Skeletal muscle satellite cell (primary cell): Measurements from ENCODE around the gene GNAQ.

Source experiments
- H3K27me3 ChIP-seq: 2 replicates; pipeline ENCODE4 v1.7.0; 2013; ENCODE audit warnings: low read length; ENCODE audit not compliant: control insufficient read depth, insufficient read depth
- H3K36me3 ChIP-seq: 2 replicates; pipeline ENCODE4 v1.7.0; 2013; ENCODE audit warnings: mild to moderate bottlenecking, control low read depth, low read length; ENCODE audit not compliant: insufficient read depth
- H3K4me1 ChIP-seq: 2 replicates; pipeline ENCODE4 v1.7.0; 2013; ENCODE audit warnings: low read length; ENCODE audit not compliant: control insufficient read depth, insufficient read depth
- H3K4me2 ChIP-seq: 2 replicates; pipeline ENCODE4 v1.7.0; 2013; ENCODE audit warnings: mild to moderate bottlenecking, low read length
- H3K4me3 ChIP-seq: 2 replicates; pipeline ENCODE4 v1.7.0; 2013; ENCODE audit warnings: low read length
- H3K9ac ChIP-seq: 2 replicates; pipeline ENCODE4 v1.7.0; 2013; ENCODE audit warnings: mild to moderate bottlenecking, low read depth, low read length, moderate library complexity
- H3K9me3 ChIP-seq: replicated peaks from 2 replicates; pipeline ENCODE4 v1.7.0; 2013; ENCODE audit warnings: mild to moderate bottlenecking, control low read depth, low read length

Gene GNAQ

GRCh38 chr9:77982581-77983319 lies 48.9 kb downstream of the GNAQ start:
- Histone ChIP-seq H3K4me1 (peaks cover 34% of the 10 kb centered on the region), H3K4me2 (no peak overlapping the region), H3K4me3 (no peak overlapping the region), H3K27me3 (no peaks in the 10 kb centered on the region), H3K36me3 (no peaks in the 10 kb centered on the region), H3K9ac (no peak overlapping the region), H3K9me3 (no peaks in the 10 kb centered on the region)

DNA sequence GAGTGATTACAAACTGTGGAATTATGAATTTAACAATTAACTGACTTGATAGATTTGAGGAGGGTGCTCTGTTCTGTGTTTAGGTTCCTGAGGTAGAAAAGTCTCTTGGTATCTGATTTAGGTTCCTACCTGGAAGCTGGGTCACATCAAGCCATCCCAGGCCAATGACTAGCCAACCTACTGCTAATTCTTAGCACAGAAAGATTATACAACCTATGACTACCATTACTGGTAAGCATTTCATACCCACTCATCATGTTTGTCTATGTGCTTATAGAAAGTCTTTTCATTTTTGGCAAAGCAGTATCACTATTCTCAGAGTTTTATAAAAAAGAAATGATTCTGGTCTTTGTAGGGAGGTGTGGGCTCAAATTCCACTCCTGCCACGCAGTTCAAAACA lies 49.7 kb downstream of the GNAQ start:
- Histone ChIP-seq H3K27me3 (no peaks in the 10 kb centered on the region), H3K4me3 (no peak overlapping the region), H3K4me2 (peak overlapping the region; percentile 60), H3K9ac (no peak overlapping the region), H3K36me3 (no peaks in the 10 kb centered on the region), H3K4me1 (peaks cover 38% of the 10 kb centered on the region), H3K9me3 (no peaks in the 10 kb centered on the region)

DNA sequence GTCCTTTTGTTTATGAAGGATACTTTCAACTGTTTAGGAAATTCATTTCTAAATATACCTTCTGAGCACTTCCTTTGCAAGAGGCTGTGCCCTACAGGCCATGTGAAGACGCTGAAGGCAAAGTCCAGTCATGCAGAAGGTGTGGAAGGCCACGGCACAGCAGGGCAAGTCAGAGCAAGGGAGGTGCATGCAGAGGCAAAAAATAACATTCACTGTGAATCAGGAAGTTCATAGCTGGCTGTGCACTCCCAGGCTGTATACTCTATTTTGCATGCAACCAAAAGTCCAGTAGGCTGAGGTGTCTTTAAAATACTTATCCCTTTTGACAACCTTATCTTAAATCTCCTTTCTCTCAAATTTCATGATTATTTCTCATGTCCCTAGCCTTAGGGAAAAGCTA lies 50.3 kb downstream of the GNAQ start:
- Histone ChIP-seq H3K4me1 (peaks cover 38% of the 10 kb centered on the region), H3K36me3 (no peaks in the 10 kb centered on the region), H3K4me3 (peak overlapping the region; percentile 18), H3K4me2 (peak overlapping the region; percentile 60), H3K9ac (peak overlapping the region; percentile 34), H3K27me3 (no peaks in the 10 kb centered on the region), H3K9me3 (no peaks in the 10 kb centered on the region)

DNA sequence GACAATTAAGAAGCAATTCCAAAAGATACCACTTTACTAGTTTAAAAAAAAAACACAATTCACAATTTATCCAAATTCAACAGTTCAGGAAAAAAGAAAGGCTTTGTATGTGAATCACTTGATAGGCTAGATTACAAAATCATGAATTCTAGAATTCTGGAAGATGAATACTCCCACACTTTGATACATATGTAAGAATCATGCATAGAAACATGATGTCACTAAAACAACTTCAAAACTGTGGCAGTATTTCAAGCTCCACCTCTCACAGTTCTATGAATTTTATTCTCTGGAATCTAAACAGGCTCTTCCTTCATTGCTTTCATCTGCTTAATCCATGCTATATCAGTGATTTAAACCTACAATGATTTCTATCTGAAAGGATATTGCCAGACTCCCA lies 51.0 kb downstream of the GNAQ start:
- peak overlapping the region; percentile 60 for H3K4me2 ChIP-seq
- H3K9ac ChIP-seq: peak overlapping the region; percentile 34
- no peaks in the 10 kb centered on the region for H3K36me3 ChIP-seq
- H3K9me3 ChIP-seq: no peaks in the 10 kb centered on the region
- H3K4me1 ChIP-seq: peaks cover 38% of the 10 kb centered on the region
- no peaks in the 10 kb centered on the region for H3K27me3 ChIP-seq
- H3K4me3 ChIP-seq: no peak overlapping the region

DNA sequence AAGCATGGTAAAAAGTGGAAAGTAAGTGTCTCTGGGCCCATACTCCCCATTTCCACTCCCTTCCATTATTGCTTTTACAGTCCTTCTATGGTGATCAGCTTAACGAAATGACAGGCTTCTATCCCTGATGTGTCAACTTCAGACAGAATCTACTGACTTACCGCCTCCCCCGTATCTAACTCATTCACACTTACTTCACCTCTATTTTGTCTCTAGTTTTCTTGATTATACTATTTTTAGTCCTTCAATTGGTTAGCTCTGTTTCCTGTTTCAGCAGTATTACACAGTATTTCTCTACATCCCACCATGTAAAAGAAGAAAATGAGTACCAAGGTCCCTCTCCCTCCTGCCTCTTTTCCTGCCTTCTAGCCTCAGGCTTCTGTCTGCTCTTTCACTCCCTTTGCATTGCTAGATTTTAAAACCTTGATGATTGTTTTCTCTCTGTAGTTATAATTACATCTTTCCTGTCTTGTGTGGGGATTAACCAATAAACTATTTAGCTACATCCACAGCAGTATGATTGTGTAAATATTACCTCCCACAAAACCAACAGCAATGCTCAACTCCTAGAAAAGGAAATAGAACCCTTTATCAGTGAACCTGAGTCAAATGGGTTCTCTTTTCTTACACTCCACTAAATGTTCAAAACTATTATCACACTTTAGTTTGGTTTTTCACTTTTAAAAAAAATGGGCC lies 53.4 kb downstream of the GNAQ start:
- Histone ChIP-seq H3K4me2 (no peak overlapping the region), H3K9me3 (no peaks in the 10 kb centered on the region), H3K27me3 (no peaks in the 10 kb centered on the region), H3K9ac (no peak overlapping the region), H3K4me1 (peaks cover 38% of the 10 kb centered on the region), H3K36me3 (no peaks in the 10 kb centered on the region), H3K4me3 (no peak overlapping the region)

- Histone ChIP-seq H3K4me1 (peaks cover 38% of the 10 kb centered on the region), H3K9ac (no peak overlapping the region), H3K36me3 (no peaks in the 10 kb centered on the region), H3K9me3 (no peaks in the 10 kb centered on the region), H3K27me3 (no peaks in the 10 kb centered on the region), H3K4me3 (no peak overlapping the region), H3K4me2 (no peak overlapping the region)
Observed at GRCh38 chr9:77977210-77977611, 54.4 kb downstream of the GNAQ start.

DNA sequence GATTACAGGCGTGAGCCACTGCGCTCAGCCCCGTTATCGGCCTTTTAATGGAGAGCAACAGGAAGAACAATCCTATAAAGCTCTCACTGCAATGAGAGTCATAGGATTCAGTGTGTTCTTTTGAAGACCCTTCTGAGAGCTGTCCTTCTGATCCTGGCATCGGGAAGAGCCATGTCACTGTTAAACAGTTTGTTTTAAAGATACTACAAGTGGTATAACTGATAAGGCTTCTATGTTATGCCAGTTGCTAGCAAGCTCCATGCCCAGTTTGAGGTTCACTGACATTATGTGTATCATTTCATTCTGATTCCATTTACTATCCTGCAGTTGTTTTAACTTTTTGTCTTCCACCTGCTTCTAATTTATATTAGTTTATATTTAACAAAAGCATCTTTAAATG lies 55.8 kb downstream of the GNAQ start:
- H3K9me3 ChIP-seq: no peaks in the 10 kb centered on the region
- H3K27me3 ChIP-seq: no peaks in the 10 kb centered on the region

GRCh38 chr9:77975036-77975435 lies 56.6 kb downstream of the GNAQ start:
- Histone ChIP-seq H3K36me3 (no peaks in the 10 kb centered on the region), H3K9me3 (no peaks in the 10 kb centered on the region), H3K4me1 (peaks cover 19% of the 10 kb centered on the region), H3K4me3 (no peak overlapping the region), H3K9ac (no peak overlapping the region), H3K27me3 (no peaks in the 10 kb centered on the region), H3K4me2 (no peak overlapping the region)

More for the DNA sequence above, 55.8 kb downstream of the GNAQ start:
- no peak overlapping the region for H3K4me2 ChIP-seq
- H3K9ac ChIP-seq: no peak overlapping the region
- H3K36me3 ChIP-seq: no peaks in the 10 kb centered on the region
- peaks cover 26% of the 10 kb centered on the region for H3K4me1 ChIP-seq
- no peak overlapping the region for H3K4me3 ChIP-seq

- Histone ChIP-seq H3K9me3 (no peaks in the 10 kb centered on the region), H3K9ac (no peak overlapping the region), H3K4me3 (no peak overlapping the region), H3K4me2 (no peak overlapping the region), H3K36me3 (no peaks in the 10 kb centered on the region), H3K4me1 (peaks cover 13% of the 10 kb centered on the region), H3K27me3 (no peaks in the 10 kb centered on the region)
Observed at GRCh38 chr9:77974434-77974833, 57.2 kb downstream of the GNAQ start.

DNA sequence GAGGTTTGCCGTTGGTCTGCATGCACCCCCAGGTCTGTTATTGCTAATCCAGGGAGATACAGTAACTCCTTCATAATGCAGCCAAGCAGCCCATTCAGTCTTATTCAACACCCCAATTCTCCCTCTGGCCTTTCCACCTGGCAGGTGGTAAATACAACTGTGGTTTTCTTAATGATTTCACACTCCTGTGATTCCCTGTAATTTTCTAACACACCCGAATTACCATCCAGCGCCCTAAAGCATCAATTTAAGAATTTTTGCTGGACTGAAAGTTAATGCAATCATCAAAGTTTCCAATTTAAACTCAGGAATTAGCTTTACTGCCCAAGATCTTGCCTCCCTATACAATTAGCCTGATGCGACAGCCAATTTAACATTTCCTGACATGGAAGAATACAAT lies 62.5 kb downstream of the GNAQ start:
- no peaks in the 10 kb centered on the region for H3K4me1 ChIP-seq
- no peaks in the 10 kb centered on the region for H3K27me3 ChIP-seq
- H3K4me3 ChIP-seq: no peak overlapping the region
- H3K4me2 ChIP-seq: no peak overlapping the region
- no peaks in the 10 kb centered on the region for H3K9me3 ChIP-seq
- H3K36me3 ChIP-seq: peaks cover 4% of the 10 kb centered on the region
- no peak overlapping the region for H3K9ac ChIP-seq

- H3K9ac ChIP-seq: no peak overlapping the region
- no peak overlapping the region for H3K4me2 ChIP-seq
- H3K4me1 ChIP-seq: no peaks in the 10 kb centered on the region
- H3K9me3 ChIP-seq: no peaks in the 10 kb centered on the region
- H3K4me3 ChIP-seq: no peak overlapping the region
- no peaks in the 10 kb centered on the region for H3K27me3 ChIP-seq
- peaks cover 4% of the 10 kb centered on the region for H3K36me3 ChIP-seq
Observed at GRCh38 chr9:77968506-77968905, 63.1 kb downstream of the GNAQ start.

- peaks cover 4% of the 10 kb centered on the region for H3K36me3 ChIP-seq
- peaks cover 4% of the 10 kb centered on the region for H3K4me1 ChIP-seq
- no peak overlapping the region for H3K4me3 ChIP-seq
- H3K9me3 ChIP-seq: no peaks in the 10 kb centered on the region
- no peak overlapping the region for H3K9ac ChIP-seq
- no peak overlapping the region for H3K4me2 ChIP-seq
- no peaks in the 10 kb centered on the region for H3K27me3 ChIP-seq
Observed at GRCh38 chr9:77966718-77967117, 64.9 kb downstream of the GNAQ start.
